GM19328 (cell line): ENCODE measurements around the gene S100A1.
"Not testable (repeated sequence)": the region's sequence is repeated elsewhere in the genome, so short reads cannot be mapped to it uniquely, and the experiment has no call there.

Experiments
- ATAC-seq: cut with Tn5 transposase; IDR thresholded peaks from one replicate; pipeline ENCODE4 v1.9.1; 2021; ENCODE audit warnings: mild to moderate bottlenecking, moderate library complexity; ENCODE audit not compliant: unreplicated experiment

S100A1 gene

GRCh38 chr1:153651771-153652170 lies 23.5 kb downstream of the S100A1 start:
- no peak for ATAC-seq

- ATAC-seq = no peak
These were observed 24.7 kb downstream of the S100A1 start for GRCh38 chr1:153652805-153653500.

- no peak for ATAC-seq
These were observed 27.1 kb downstream of the S100A1 start for GRCh38 chr1:153655333-153655732.

- ATAC-seq = peak; percentile 78
These were observed 30.4 kb downstream of the S100A1 start, which contains the start of gene SNAPIN for GRCh38 chr1:153658400-153659174. TSS of gene SNAPIN (plus strand) at chr1:153658703. CDS start at chr1:153658744, 41 bp downstream.

GRCh38 chr1:153659175-153659534 lies 30.9 kb downstream of the S100A1 start:
- ATAC-seq = no peak

GRCh38 chr1:153659656-153660055 lies 31.4 kb downstream of the S100A1 start:
- no peak for ATAC-seq

- ATAC-seq = no peak
These were observed 33.0 kb downstream of the S100A1 start for GRCh38 chr1:153661111-153661708.

GRCh38 chr1:153662269-153662668 lies 34.0 kb downstream of the S100A1 start:
- ATAC-seq = no peak

GRCh38 chr1:153663211-153663610 lies 35.0 kb downstream of the S100A1 start:
- no peak for ATAC-seq

- ATAC-seq = no peak
These were observed 39.2 kb downstream of the S100A1 start for GRCh38 chr1:153667439-153667838.

- not testable (repeated sequence) for ATAC-seq
These were observed 40.4 kb downstream of the S100A1 start for GRCh38 chr1:153668672-153669071.

GRCh38 chr1:153669606-153670005 lies 41.4 kb downstream of the S100A1 start:
- ATAC-seq = no peak

GRCh38 chr1:153670257-153670858 lies 42.1 kb downstream of the S100A1 start:
- ATAC-seq = no peak

GRCh38 chr1:153670859-153671627 lies 42.8 kb downstream of the S100A1 start, which contains the start of gene ILF2:
TSS of gene ILF2 (minus strand) at chr1:153670993. CDS start at chr1:153670922, 71 bp downstream.
- ATAC-seq = peak; percentile 87

GRCh38 chr1:153671628-153672353 lies 43.6 kb downstream of the S100A1 start:
- not testable (repeated sequence) for ATAC-seq

GRCh38 chr1:153673511-153673910 lies 45.3 kb downstream of the S100A1 start:
- ATAC-seq = no peak

GRCh38 chr1:153677718-153678518 lies 49.7 kb downstream of the S100A1 start:
- no peak for ATAC-seq

GRCh38 chr1:153678519-153679336 lies 50.5 kb downstream of the S100A1 start, which contains the start of gene NPR1:
TSS of gene NPR1 (plus strand) at chr1:153678688. CDS start at chr1:153679109, 421 bp downstream.
- ATAC-seq = no peak
